Activated T-helper 2 cell treated with anti-CD3 and anti-CD28 coated beads, Interferon-gamma antibody, Interleukin-2, Interleukin-4, amounts not matched to agents 10 μg/mL and 5 μg/mL and 100 μg/mL, durations not matched to agents 14 hours and 24 hours and 36 hours (primary cell): ENCODE measurements around the gene HDAC5. TPM values are rescaled to one million over a fixed set of nuclear protein-coding genes. Genes with fewer than 3 reads are reported as not detected.
A peak's percentile ranks its signal among the peaks of the same experiment; 100 is the strongest.
"Not testable (repeated sequence)": the region's sequence is repeated elsewhere in the genome, so short reads cannot be mapped to it uniquely, and the experiment has no call there.

Source experiments
- DNase-seq: peaks from one replicate; pipeline ENCODE4 v3.0.0; 2021; ENCODE audit warnings: low spot score
- H3K27ac Mint-ChIP-seq: one replicate; pipeline ENCODE4 v1.8.0; 2021; ENCODE audit warnings: mixed read lengths
- H3K27me3 Mint-ChIP-seq: one replicate; pipeline ENCODE4 v1.8.0; 2021; ENCODE audit warnings: low read depth, mixed read lengths
- H3K36me3 Mint-ChIP-seq: one replicate; pipeline ENCODE4 v1.8.0; 2021; ENCODE audit warnings: low read depth, mixed read lengths
- H3K4me1 Mint-ChIP-seq: one replicate; pipeline ENCODE4 v1.8.0; 2021; ENCODE audit warnings: low read depth, mixed read lengths
- H3K4me3 Mint-ChIP-seq: one replicate; pipeline ENCODE4 v1.8.0; 2021; ENCODE audit warnings: low read depth, mild to moderate bottlenecking, moderate library complexity, mixed read lengths
- H3K9me3 Mint-ChIP-seq: one replicate; pipeline ENCODE4 v1.8.0; 2021; ENCODE audit warnings: mixed read lengths
- intact Hi-C: fragments of 100-400 bp; cut with micrococcal nuclease; formaldehyde crosslinking; loops from one replicate; pipeline ENCODE4 v1.15.1; 2023
- total RNA-seq: library from RNA; stranded (reverse); gene quantifications from 2 replicates; pipeline ENCODE4 v1.2.3, GENCODE V29; 2022

The HDAC5 gene
- total RNA-seq, result 18.7 and 19.9 TPM in 2 replicates

DNA sequence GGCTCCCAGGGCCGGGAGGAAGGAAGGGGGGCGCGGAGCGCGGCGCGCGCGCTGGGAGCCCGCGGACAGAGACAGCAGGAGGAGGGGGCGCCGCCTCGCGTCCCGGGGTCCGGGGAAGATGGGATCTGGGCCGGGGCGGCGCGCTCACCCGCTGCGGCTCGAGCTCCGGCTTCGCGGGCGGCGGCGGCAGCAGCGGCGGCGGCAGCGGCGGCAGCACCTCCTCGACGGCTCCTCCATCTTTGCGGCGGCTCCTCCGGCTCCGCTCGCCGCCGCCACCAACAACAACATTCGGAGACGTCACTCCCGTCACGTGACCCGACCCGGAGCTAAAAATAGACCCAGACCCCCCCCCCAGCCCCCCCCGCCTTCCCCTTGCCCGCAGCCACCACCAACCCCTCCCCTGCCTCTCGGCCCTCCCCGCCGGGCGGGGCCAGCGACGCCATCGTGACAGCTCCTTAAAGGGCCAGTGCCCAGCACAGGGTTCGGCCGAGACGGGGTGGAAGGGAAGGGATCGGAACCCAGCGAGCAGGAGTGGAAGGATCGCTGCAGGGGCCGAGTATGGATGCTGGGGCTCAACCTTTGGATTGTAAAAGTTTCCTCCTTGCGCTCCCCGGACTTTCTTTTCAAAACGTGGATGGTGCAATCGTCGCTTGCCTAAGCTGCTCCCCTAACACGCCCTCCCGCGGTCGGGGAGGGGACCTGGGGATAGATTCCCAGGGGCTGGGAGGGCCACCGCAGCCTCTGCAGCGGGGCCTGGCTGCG lies at the start of gene HDAC5:
TSS of gene HDAC5 (minus strand) at position 286 of the 762 bp plus-strand sequence. CDS start 6,126 bp downstream, outside the sequence.
- no peaks in the 10 kb centered on the region for H3K36me3 Mint-ChIP-seq
- no peaks in the 10 kb centered on the region for H3K9me3 Mint-ChIP-seq
- H3K4me3 Mint-ChIP-seq, result peak within 1 kb of the TSS; percentile 90
- H3K27ac Mint-ChIP-seq, result peak within 1 kb of the TSS; percentile 95
- DNase-seq, result peak; percentile 93
- peaks cover 17% of the 10 kb centered on the region for H3K4me1 Mint-ChIP-seq
- intact Hi-C loops, result loop anchor here (1.0 to 5.0 kb wide), 4 partner anchors 18 to 202 kb away; partner anchors contain the start of genes G6PC3 and HROB
- peaks cover 9% of the 10 kb centered on the region for H3K27me3 Mint-ChIP-seq

DNA sequence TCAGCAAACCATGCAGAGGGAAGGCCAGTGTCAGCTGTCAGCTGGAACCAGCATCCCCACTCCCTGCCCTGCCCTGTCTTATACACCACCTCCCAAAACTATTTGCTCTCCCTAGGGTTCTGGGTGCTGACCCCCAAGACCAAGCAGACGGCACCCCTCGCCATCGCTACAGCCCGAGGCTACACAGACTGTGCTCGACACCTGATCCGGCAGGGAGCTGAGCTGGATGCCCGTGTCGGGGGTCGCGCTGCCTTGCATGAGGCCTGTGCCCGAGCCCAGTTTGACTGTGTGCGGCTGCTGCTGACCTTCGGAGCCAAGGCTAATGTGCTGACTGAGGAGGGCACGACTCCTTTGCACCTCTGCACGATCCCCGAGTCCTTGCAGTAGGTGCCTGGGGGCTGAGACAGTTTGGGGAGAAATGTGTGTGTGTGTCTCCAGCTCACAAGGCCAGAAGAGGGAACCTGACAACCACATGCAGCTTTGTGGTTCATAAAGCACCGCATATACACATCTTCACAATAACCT lies 48.6 kb upstream of the HDAC5 start:
- intact Hi-C loops, result no loop called here
- Mint-ChIP-seq H3K27me3 (no peaks in the 10 kb centered on the region), H3K27ac (no peak overlapping the region), H3K36me3 (peaks cover 15% of the 10 kb centered on the region), H3K4me3 (no peak overlapping the region), H3K9me3 (no peaks in the 10 kb centered on the region), H3K4me1 (peaks cover 9% of the 10 kb centered on the region)
- no peak for DNase-seq

DNA sequence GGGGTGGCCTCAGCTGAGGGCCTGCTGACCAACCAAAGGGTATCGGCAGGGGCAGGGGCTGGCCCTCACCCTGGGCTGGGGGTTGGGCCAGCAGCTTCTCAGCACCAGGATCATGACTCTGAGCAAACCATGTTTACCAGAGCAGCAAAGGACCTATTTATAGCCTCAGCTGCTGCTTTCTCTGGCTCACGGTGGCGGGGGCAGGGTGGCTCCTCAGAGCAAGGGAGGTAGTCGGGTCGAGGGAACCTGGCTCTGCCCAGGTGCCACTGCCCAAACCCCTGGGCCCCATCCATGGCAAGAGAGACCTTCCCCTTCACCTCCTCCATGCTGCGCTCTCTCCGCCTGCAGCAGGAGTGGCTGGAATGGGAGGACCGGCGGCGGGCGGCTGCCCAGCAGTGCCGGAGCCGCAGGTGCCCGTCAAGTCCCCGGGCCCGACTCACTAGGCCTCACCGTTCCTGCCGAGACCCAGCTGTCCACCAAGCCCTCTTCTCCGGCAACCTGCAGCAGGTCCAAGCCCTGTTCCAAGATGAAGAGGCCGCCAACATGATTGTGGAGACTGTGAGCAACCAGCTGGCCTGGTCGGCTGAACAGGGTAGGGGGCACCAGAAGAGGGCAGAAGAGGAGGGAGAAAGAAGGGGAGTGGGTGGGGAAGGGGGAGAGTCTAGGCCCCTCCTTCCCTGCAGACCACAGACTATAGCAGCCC lies 47.2 kb upstream of the HDAC5 start, which contains the start of gene ASB16:
TSS of gene ASB16 (plus strand) at position 206 of the 703 bp plus-strand sequence. CDS start at position 292, 86 bp downstream.
- H3K36me3 Mint-ChIP-seq, result peaks cover 8% of the 10 kb centered on the region
- peaks cover 9% of the 10 kb centered on the region for H3K4me1 Mint-ChIP-seq
- no peaks in the 10 kb centered on the region for H3K9me3 Mint-ChIP-seq
- H3K27me3 Mint-ChIP-seq, result no peaks in the 10 kb centered on the region
- intact Hi-C loops, result no loop called here
- no peak within 1 kb of the TSS for H3K27ac Mint-ChIP-seq
- DNase-seq, result no peak
- H3K4me3 Mint-ChIP-seq, result no peak within 1 kb of the TSS

DNA sequence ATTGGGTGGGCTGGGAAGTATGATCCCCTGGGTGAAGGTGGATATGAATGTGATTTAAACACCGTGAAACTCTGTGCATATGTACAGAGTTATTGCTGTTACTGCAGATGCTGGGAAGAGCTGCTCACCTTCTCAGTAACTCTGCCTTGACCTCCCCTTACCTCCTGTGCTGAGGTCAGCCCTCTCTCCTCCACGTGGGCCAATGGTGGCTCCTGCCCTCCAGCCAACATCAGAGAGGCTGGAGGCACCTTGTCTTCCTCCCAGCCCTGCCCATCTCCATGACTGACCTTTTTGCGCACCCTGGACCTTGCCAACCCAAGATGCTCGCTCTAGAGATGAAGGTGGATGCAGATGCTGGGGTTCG lies 46.7 kb upstream of the HDAC5 start:
- peaks cover 9% of the 10 kb centered on the region for H3K4me1 Mint-ChIP-seq
- peaks cover 7% of the 10 kb centered on the region for H3K36me3 Mint-ChIP-seq
- intact Hi-C loops, result no loop called here
- DNase-seq, result no peak
- no peak overlapping the region for H3K27ac Mint-ChIP-seq
- H3K27me3 Mint-ChIP-seq, result no peaks in the 10 kb centered on the region
- H3K4me3 Mint-ChIP-seq, result no peak overlapping the region
- no peaks in the 10 kb centered on the region for H3K9me3 Mint-ChIP-seq

DNA sequence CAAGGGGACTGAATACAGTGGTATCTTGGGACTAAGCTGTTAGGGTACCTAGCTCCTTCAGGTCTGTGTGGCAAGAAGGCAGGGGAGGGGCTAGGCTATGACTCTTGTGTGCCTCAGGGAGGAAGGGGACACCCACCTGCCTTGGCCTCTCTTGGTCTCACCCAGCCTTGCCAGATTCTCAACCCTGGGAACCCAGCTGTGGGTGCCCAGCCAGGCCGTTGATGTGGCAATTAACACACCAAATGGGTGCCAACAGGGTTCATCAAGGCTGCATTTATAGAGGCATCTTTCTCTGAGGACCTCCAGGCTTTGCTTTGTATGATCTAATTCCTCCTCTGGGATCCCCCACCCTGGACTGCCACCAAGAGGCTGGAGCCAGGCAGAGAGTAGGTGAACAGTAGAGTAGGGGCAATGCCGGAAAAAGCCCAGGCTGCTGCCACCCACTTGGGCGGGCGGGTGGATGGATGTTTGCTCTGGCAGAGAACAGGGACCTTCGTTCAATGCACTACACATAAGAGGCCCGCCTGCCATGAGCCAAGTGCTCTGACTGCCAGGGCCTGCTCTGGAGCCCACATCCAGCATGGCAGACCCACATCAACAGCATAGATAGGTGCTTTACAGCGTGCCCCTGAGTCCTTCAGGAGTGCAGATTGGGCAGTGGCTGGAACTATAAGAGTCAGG lies 43.9 kb upstream of the HDAC5 start:
- intact Hi-C loops, result no loop called here
- DNase-seq, result no peak
- H3K4me1 Mint-ChIP-seq, result peaks cover 9% of the 10 kb centered on the region
- no peaks in the 10 kb centered on the region for H3K9me3 Mint-ChIP-seq
- no peaks in the 10 kb centered on the region for H3K27me3 Mint-ChIP-seq
- peaks cover 11% of the 10 kb centered on the region for H3K36me3 Mint-ChIP-seq
- H3K27ac Mint-ChIP-seq, result no peak overlapping the region
- no peak overlapping the region for H3K4me3 Mint-ChIP-seq

DNA sequence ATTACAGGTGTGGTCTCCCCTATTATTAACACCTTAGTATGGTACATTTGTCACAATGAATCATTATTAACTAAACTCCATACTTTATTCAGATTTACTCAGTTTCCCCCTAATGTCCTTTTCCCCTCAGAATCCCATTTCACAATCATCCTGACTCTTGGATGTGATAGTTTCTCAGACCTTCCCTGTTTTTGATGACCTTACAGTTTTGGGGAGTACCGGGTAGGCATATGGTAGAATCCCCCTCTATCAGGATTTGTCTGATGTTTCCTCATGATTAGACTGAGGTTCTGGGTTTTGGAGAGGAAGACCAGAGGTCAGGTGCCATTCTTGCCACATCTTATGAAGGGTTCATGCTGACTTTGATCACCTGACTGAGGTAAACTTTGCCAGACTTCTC lies 41.0 kb upstream of the HDAC5 start:
- Mint-ChIP-seq H3K9me3 (no peaks in the 10 kb centered on the region), H3K4me1 (peaks cover 9% of the 10 kb centered on the region), H3K27me3 (no peaks in the 10 kb centered on the region), H3K27ac (no peak overlapping the region), H3K4me3 (no peak overlapping the region), H3K36me3 (peaks cover 13% of the 10 kb centered on the region)
- no peak for DNase-seq
- intact Hi-C loops, result no loop called here

DNA sequence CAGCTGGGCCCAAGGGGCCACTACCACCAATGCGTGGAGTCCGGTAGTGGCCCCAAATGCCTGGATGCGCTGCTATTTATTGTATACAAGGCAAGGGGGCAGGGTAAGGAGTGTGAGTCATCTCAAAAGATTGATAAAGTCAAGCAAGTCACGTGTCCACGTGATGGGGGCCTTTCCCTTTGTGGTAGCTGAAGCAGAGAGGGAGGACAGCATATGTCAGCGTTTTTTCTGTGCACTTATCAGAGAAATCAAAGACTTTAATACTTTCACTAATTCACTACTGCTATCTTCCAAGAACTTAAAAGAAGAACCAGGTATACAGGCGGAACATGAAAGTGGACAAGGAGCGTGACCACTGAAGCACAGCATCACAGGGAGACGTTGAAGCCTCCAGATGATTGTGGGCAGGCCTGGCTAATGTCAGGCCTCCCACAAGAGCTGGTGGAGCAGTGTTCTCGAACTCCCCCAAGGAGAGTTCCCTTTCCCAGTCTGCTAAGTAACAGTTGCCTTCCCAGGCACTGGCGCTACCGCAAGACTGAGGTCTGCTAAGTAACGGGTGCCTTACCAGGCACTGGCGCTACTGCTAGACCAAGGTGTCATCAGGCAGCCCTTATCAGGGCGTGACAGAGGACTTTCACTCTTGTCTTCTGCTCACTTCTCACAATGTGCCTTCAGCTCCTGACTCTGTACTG lies 36.2 kb upstream of the HDAC5 start:
- intact Hi-C loops, result no loop called here
- no peaks in the 10 kb centered on the region for H3K27me3 Mint-ChIP-seq
- no peak for DNase-seq
- no peaks in the 10 kb centered on the region for H3K9me3 Mint-ChIP-seq
- no peak overlapping the region for H3K4me3 Mint-ChIP-seq
- peaks cover 34% of the 10 kb centered on the region for H3K36me3 Mint-ChIP-seq
- peaks cover 3% of the 10 kb centered on the region for H3K4me1 Mint-ChIP-seq
- no peak overlapping the region for H3K27ac Mint-ChIP-seq

DNA sequence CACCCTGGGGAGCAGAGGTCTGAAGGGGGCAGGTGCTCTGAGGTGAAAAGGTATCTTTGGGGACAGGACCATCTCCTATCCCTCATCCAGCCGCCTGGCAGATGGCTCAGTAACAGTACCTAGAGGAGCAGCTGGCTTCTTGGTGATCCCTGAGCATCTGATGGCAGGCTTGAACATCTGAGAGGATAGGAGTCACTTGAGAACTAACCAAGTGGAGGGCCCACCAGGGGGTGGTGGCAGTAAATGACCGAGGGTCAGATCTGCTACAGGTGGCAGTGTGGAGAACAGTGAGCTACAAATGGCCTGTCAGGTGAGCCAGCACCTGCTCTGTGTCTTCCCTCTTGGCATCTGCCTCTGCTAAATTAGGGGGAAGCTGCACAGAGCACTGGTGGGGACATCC lies 32.0 kb upstream of the HDAC5 start:
- intact Hi-C loops, result no loop called here
- peaks cover 7% of the 10 kb centered on the region for H3K4me1 Mint-ChIP-seq
- no peak overlapping the region for H3K4me3 Mint-ChIP-seq
- no peak for DNase-seq
- H3K36me3 Mint-ChIP-seq, result peaks cover 44% of the 10 kb centered on the region
- no peaks in the 10 kb centered on the region for H3K27me3 Mint-ChIP-seq
- no peaks in the 10 kb centered on the region for H3K9me3 Mint-ChIP-seq
- H3K27ac Mint-ChIP-seq, result no peak overlapping the region

DNA sequence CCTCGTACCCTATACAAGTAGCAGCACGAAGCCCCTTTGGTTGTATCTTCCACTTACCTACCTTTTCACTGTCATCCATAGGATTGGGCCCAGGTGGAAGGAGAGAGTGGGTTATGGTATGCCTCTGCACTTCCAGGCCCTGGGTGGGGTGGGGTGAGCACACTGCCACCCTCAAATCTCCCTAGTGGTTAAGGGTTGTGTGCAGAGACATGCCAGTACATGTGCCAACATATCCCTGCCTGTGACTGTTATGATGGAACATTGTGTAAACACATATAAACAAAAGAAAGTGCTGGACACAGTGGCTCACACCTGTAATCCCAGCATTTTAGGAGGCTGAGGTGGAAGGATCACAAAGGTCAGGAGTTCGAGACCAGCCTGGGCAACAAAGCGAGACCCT lies 29.4 kb upstream of the HDAC5 start:
- intact Hi-C loops, result no loop called here
- Mint-ChIP-seq H3K27me3 (no peaks in the 10 kb centered on the region), H3K9me3 (no peaks in the 10 kb centered on the region)

DNA sequence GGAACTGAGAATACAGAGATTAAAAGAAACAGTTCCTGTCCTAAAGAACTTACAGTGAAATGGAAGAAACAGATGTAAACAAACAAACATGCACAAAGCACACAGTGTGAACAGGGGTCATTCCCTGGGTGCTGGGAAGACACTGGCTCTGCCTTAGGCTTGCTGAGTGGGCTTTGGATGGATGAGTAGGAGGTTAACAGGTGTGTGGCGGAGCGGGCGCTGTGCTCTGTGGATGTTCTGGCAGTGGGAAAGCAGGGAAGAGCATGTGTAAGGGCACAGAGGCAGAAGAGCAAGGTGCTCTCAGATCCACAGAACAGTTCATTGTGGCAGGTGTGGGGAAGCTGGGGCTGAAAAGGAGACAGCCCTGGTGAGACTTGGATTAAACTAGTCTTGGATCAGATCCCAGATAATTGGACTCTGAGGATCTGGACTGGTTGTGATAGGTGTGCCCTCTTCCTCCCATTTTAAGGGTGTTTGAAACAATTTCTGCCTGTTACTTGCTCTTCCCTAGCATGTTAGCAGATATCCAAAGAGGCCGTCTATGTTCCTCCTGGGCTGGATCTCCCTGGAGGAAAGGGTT lies 26.4 kb upstream of the HDAC5 start:
- intact Hi-C loops, result no loop called here
- H3K4me1 Mint-ChIP-seq, result peaks cover 9% of the 10 kb centered on the region
- H3K9me3 Mint-ChIP-seq, result no peaks in the 10 kb centered on the region
- H3K36me3 Mint-ChIP-seq, result peaks cover 58% of the 10 kb centered on the region
- no peak overlapping the region for H3K4me3 Mint-ChIP-seq
- DNase-seq, result no peak
- no peak overlapping the region for H3K27ac Mint-ChIP-seq
- no peaks in the 10 kb centered on the region for H3K27me3 Mint-ChIP-seq

More for the DNA sequence above, 29.4 kb upstream of the HDAC5 start:
- no peak overlapping the region for H3K27ac Mint-ChIP-seq
- H3K36me3 Mint-ChIP-seq, result peaks cover 49% of the 10 kb centered on the region
- DNase-seq, result no peak
- no peak overlapping the region for H3K4me3 Mint-ChIP-seq
- peaks cover 9% of the 10 kb centered on the region for H3K4me1 Mint-ChIP-seq

DNA sequence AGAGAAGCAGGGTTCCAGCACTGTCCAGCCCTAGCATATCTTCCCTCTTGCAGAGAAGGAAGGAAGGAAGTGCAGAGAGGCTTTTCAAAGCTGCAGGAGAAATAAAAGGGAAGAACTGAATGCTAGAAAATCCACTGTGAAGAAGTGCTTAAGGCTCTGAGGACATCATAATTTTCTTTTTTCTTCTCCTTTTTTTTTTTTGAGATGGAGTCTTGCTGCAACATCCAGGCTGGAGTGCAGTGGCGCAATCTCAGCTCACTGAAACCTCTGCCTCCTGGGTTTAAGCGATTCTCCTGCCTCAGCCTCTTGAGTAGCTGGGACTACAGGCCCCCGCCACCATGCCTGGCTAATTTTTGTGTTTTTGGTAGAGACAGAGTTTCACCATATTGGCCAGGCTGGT lies 25.6 kb upstream of the HDAC5 start:
- H3K27ac Mint-ChIP-seq, H3K4me1 Mint-ChIP-seq, H3K27me3 Mint-ChIP-seq, H3K9me3 Mint-ChIP-seq, DNase-seq, intact Hi-C loops, H3K4me3 Mint-ChIP-seq: not testable (repeated sequence)
- peaks cover 52% of the 10 kb centered on the region for H3K36me3 Mint-ChIP-seq

DNA sequence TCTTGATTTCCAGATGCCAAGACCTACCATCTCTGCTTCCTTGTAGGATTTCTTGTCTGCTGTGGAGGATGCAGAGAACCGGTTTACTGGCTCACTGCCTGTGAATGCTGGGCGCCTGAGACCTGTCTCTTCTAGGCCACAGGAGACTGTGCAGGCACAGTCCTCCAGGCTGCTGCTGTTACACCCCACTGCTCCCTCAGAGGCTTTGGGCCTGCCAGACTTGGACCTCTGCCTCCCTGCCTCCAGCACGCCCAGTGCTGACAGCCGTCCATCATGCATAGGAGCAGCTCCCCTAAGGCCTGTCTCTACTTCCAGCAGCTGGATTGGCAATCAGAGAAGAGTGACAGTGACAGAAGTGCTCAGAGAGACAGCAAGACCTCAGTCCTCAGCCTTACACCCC lies 24.4 kb upstream of the HDAC5 start:
- Mint-ChIP-seq H3K27me3 (no peaks in the 10 kb centered on the region), H3K4me1 (peaks cover 8% of the 10 kb centered on the region), H3K36me3 (peaks cover 48% of the 10 kb centered on the region), H3K4me3 (no peak overlapping the region), H3K9me3 (no peaks in the 10 kb centered on the region), H3K27ac (no peak overlapping the region)
- intact Hi-C loops, result no loop called here
- no peak for DNase-seq
